ENCODE data around the gene FAM120A. TPM values are rescaled to one million over a fixed set of nuclear protein-coding genes. Genes with fewer than 3 reads are reported as not detected.

FAM120A gene
- total RNA-seq, 1 experiment from 2014 or later = 53.3 TPM

DNA sequence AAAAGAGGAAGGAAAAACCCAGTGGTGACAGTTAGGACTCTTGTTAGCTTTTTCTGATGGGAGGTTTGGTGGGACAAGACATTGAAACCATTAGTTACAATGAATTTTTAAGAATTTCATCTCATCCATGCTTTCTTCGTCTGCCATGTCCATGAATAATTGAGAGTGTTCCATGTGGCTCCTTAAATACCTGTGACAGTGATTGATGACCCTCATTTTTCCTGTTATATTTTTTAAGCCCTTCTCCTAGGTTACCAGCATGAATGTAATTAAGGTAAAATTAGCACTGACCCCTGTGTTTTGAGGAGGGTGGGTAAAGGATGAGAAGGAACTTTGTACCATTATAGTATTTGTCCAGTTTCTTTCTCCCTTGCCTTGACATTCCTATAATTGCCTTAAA lies 101.4 kb downstream of the FAM120A start:
- Mint-ChIP-seq H3K4me3 (no peak overlapping the region), H3K36me3 (peaks cover 45% of the 10 kb centered on the region), H3K27me3 (ENCODE audit: low read depth) (no peaks in the 10 kb centered on the region), H3K9me3 (no peaks in the 10 kb centered on the region), H3K27ac (no peak overlapping the region), H3K4me1 (peaks cover 18% of the 10 kb centered on the region)
- ATAC-seq (no peak), DNase-seq (ENCODE audit: low spot score) (no peak)
- TF ChIP-seq, protein P1, sequence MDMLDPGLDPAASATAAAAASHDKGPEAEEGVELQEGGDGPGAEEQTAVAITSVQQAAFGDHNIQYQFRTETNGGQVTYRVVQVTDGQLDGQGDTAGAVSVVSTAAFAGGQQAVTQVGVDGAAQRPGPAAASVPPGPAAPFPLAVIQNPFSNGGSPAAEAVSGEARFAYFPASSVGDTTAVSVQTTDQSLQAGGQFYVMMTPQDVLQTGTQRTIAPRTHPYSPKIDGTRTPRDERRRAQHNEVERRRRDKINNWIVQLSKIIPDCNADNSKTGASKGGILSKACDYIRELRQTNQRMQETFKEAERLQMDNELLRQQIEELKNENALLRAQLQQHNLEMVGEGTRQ (CRISPR knock-in tag; IDR thresholded peaks at IDR 0.05) = no peak
- TF ChIP-seq, protein P2, sequence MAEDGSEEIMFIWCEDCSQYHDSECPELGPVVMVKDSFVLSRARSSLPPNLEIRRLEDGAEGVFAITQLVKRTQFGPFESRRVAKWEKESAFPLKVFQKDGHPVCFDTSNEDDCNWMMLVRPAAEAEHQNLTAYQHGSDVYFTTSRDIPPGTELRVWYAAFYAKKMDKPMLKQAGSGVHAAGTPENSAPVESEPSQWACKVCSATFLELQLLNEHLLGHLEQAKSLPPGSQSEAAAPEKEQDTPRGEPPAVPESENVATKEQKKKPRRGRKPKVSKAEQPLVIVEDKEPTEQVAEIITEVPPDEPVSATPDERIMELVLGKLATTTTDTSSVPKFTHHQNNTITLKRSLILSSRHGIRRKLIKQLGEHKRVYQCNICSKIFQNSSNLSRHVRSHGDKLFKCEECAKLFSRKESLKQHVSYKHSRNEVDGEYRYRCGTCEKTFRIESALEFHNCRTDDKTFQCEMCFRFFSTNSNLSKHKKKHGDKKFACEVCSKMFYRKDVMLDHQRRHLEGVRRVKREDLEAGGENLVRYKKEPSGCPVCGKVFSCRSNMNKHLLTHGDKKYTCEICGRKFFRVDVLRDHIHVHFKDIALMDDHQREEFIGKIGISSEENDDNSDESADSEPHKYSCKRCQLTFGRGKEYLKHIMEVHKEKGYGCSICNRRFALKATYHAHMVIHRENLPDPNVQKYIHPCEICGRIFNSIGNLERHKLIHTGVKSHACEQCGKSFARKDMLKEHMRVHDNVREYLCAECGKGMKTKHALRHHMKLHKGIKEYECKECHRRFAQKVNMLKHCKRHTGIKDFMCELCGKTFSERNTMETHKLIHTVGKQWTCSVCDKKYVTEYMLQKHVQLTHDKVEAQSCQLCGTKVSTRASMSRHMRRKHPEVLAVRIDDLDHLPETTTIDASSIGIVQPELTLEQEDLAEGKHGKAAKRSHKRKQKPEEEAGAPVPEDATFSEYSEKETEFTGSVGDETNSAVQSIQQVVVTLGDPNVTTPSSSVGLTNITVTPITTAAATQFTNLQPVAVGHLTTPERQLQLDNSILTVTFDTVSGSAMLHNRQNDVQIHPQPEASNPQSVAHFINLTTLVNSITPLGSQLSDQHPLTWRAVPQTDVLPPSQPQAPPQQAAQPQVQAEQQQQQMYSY (CRISPR knock-in tag; IDR thresholded peaks at IDR 0.05) = no peak
- TF ChIP-seq KAT7 (CRISPR knock-in tag; IDR thresholded peaks at IDR 0.05; ENCODE audit: borderline replicate concordance) = no peak
- TF ChIP-seq TP53 (CRISPR knock-in tag; IDR thresholded peaks at IDR 0.05) = no peak
- no peak for TF ChIP-seq ZNF671 (CRISPR knock-in tag; IDR thresholded peaks at IDR 0.05)
- TF ChIP-seq, protein P3, sequence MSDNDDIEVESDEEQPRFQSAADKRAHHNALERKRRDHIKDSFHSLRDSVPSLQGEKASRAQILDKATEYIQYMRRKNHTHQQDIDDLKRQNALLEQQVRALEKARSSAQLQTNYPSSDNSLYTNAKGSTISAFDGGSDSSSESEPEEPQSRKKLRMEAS (CRISPR knock-in tag; IDR thresholded peaks at IDR 0.05) = no peak
- CTCF ChIA-PET = interaction anchor here (1.0 to 1.2 kb wide), 2 partner anchors 14 to 35 kb away, joined by 3 to 4 read pairs; no protein-coding TSS in a partner anchor
- POLR2A ChIA-PET = interaction anchor here (0.6 kb wide), 1 partner anchor 71 kb away, joined by 5 read pairs; no protein-coding TSS in a partner anchor

DNA sequence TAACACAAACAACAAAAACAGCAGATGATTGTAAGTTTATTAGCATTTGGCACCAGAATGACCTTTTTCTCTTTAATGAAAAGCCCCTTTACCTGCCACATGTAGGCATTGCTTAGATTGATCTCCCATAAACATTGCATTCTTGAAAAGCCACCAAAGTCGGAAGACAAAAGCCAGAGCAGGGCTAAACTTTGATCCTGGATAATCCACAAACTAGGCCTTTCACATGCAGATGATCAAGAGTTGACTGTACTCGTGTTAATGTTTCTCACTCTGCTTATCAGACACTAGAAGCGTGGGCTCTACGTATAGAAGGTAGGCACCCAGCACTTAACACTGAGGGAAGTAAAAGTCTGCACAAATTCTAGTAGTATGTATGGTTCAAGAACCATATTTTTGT lies 103.9 kb downstream of the FAM120A start:
- peak; percentile 26; the same call in 1 of the 2 replicates for ATAC-seq
- Mint-ChIP-seq H3K27me3 (ENCODE audit: low read depth) (no peaks in the 10 kb centered on the region), H3K9me3 (no peaks in the 10 kb centered on the region), H3K4me1 (peaks cover 18% of the 10 kb centered on the region), H3K36me3 (peaks cover 64% of the 10 kb centered on the region), H3K27ac (no peak overlapping the region), H3K4me3 (no peak overlapping the region)
- ChIA-PET POLR2A (no interaction called here), CTCF (interaction anchor here (1.0 kb wide), 1 partner anchor 402 kb away, joined by 3 read pairs; no protein-coding TSS in a partner anchor)
- no peak for DNase-seq (ENCODE audit: low spot score)
- TF ChIP-seq TEAD4 (CRISPR knock-in tag; IDR thresholded peaks at IDR 0.05) = no peak
- TF ChIP-seq JUN (CRISPR knock-in tag; IDR thresholded peaks at IDR 0.05) = no peak
- TF ChIP-seq TP53 (CRISPR knock-in tag; IDR thresholded peaks at IDR 0.05) = no peak

DNA sequence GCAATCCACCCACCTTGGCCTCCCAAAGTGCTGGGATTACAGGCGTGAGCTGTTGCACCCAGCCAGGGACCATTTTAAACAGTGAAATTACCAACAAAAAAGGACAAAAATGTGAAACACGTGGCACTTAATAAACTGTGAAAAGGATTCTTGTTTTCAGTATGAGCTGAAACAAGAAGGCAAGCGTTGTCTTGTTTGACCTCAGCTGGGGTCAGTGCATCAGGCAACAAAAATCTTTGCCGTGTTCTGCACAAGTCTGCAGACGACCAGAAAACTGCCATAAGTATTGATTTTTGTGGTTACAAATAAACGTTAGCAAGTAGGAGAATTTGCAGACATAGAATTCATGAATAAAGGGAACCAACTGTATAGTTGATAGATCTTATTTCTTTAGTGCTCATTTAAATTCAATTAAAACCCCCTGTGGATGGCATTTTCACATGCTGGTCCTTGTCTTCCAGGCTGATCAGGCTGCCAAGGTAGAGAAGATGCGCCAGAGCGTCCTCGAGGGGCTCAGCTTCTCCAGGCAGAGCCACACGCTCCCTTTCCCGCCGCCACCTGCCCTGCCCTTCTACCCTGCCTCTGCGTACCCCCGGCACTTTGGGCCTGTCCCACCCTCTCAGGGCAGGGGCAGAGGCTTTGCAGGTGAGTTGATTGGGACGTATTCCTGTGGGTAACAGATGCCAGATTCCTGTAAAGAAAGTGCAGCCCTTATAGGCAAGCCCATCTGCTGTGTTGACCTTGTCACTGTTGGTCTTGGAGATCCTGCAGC lies 106.1 kb downstream of the FAM120A start:
- H3K27ac Mint-ChIP-seq = no peak overlapping the region
- ChIA-PET CTCF (interaction anchor here (1.8 kb wide), 1 partner anchor 9 kb away, joined by 7 read pairs; no protein-coding TSS in a partner anchor), POLR2A (no interaction called here)
- H3K4me3 Mint-ChIP-seq = no peak overlapping the region
- peaks cover 18% of the 10 kb centered on the region for H3K4me1 Mint-ChIP-seq
- H3K36me3 Mint-ChIP-seq = peaks cover 63% of the 10 kb centered on the region
- ATAC-seq (no peak), DNase-seq (ENCODE audit: low spot score) (no peak)
- H3K9me3 Mint-ChIP-seq = no peaks in the 10 kb centered on the region
- TF ChIP-seq GTF2I (CRISPR knock-in tag; conservative IDR thresholded peaks at IDR 0.05) = no peak
- TF ChIP-seq, protein P3 (CRISPR knock-in tag; IDR thresholded peaks at IDR 0.05) = no peak
- TF ChIP-seq, protein P4, sequence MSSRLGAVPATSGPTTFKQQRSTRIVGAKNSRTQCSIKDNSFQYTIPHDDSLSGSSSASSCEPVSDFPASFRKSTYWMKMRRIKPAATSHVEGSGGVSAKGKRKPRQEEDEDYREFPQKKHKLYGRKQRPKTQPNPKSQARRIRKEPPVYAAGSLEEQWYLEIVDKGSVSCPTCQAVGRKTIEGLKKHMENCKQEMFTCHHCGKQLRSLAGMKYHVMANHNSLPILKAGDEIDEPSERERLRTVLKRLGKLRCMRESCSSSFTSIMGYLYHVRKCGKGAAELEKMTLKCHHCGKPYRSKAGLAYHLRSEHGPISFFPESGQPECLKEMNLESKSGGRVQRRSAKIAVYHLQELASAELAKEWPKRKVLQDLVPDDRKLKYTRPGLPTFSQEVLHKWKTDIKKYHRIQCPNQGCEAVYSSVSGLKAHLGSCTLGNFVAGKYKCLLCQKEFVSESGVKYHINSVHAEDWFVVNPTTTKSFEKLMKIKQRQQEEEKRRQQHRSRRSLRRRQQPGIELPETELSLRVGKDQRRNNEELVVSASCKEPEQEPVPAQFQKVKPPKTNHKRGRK (CRISPR knock-in tag; IDR thresholded peaks at IDR 0.05; ENCODE audit: borderline replicate concordance) = no peak
- TF ChIP-seq, protein P5, sequence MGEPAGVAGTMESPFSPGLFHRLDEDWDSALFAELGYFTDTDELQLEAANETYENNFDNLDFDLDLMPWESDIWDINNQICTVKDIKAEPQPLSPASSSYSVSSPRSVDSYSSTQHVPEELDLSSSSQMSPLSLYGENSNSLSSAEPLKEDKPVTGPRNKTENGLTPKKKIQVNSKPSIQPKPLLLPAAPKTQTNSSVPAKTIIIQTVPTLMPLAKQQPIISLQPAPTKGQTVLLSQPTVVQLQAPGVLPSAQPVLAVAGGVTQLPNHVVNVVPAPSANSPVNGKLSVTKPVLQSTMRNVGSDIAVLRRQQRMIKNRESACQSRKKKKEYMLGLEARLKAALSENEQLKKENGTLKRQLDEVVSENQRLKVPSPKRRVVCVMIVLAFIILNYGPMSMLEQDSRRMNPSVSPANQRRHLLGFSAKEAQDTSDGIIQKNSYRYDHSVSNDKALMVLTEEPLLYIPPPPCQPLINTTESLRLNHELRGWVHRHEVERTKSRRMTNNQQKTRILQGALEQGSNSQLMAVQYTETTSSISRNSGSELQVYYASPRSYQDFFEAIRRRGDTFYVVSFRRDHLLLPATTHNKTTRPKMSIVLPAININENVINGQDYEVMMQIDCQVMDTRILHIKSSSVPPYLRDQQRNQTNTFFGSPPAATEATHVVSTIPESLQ (CRISPR knock-in tag; IDR thresholded peaks at IDR 0.05) = no peak
- no peak for TF ChIP-seq NFATC4 (CRISPR knock-in tag; IDR thresholded peaks at IDR 0.05)
- no peak for TF ChIP-seq SOX15 (CRISPR knock-in tag; IDR thresholded peaks at IDR 0.05)
- H3K27me3 Mint-ChIP-seq (ENCODE audit: low read depth) = no peaks in the 10 kb centered on the region

Measured in WTC11 (cell line).